K562 (cell line): ENCODE data around the gene CNNM3.

Experiments
- ARID1B ChIP-seq: fragments of 450-650 bp; IDR thresholded peaks from 2 replicates; pipeline ENCODE4 v1.6.1; 2016; ENCODE audit warnings: antibody characterized with exemption, mild to moderate bottlenecking, inconsistent platforms
- EZH2 ChIP-seq: IDR thresholded peaks from 2 replicates; pipeline ENCODE4 v1.6.1; 2012; ENCODE audit warnings: low read depth, mild to moderate bottlenecking, inconsistent platforms, low read length, borderline replicate concordance
- GABPB1 ChIP-seq: sonication (generic); formaldehyde crosslinking; IDR thresholded peaks from 2 replicates; pipeline ENCODE4 v1.8.0; 2022; ENCODE audit warnings: mild to moderate bottlenecking, missing genetic modification reagents
- JUN ChIP-seq, 2 experiments: sonication (generic) in 1 of 2; formaldehyde crosslinking in 1 of 2; IDR thresholded peaks; 2 replicates each; pipeline versions ENCODE4 v1.6.1 to v1.8.0; 2012 to 2022; ENCODE audit warnings: borderline replicate concordance in 2 of 2, mild to moderate bottlenecking in 2 of 2, improper control_type of control experiment in 1 of 2, low read depth in 1 of 2, low read length in 1 of 2, missing genetic modification reagents in 1 of 2
- PHF20 ChIP-seq: fragments of 450-650 bp; IDR thresholded peaks from 2 replicates; pipeline ENCODE4 v1.6.1; 2018; ENCODE audit not compliant: partially characterized antibody
- RBBP5 ChIP-seq: fragments of 200-600 bp; sonication (generic); IDR thresholded peaks from 2 replicates; pipeline ENCODE4 v1.6.1; 2012; ENCODE audit warnings: borderline replicate concordance, mild to moderate bottlenecking, low read length, control low read depth, inconsistent platforms; ENCODE audit not compliant: insufficient read depth, poor library complexity, severe bottlenecking
- RFX5 ChIP-seq: IDR thresholded peaks from 2 replicates; pipeline ENCODE4 v1.6.1; 2011; ENCODE audit warnings: low read depth, mild to moderate bottlenecking, improper control_type of control experiment, low read length
- SMAD4 ChIP-seq: fragments of 250-450 bp; sonication (Bioruptor Pico); conservative IDR thresholded peaks from 2 replicates; pipeline ENCODE4 v1.8.0; 2021; ENCODE audit warnings: inconsistent platforms, mild to moderate bottlenecking, moderate library complexity
- TAF1 ChIP-seq: IDR thresholded peaks from 2 replicates; pipeline ENCODE4 v1.6.1; 2011; ENCODE audit warnings: mild to moderate bottlenecking, low read length, moderate library complexity; ENCODE audit not compliant: insufficient read depth, control insufficient read depth, severe bottlenecking; ENCODE audit errors: extremely low read depth
- TEAD1 ChIP-seq, 2 experiments: fragments of 450-650 bp in 1 of 2; sonication (generic) in 1 of 2; formaldehyde crosslinking; IDR thresholded peaks; 2 replicates each; pipeline versions ENCODE4 v1.4.0 to v1.8.0; 2020 to 2022; ENCODE audit warnings: mild to moderate bottlenecking in 2 of 2, missing genetic modification reagents in 1 of 2
- ZEB2 ChIP-seq: fragments of 450-650 bp; IDR thresholded peaks from 2 replicates; pipeline ENCODE4 v1.6.1; 2016
- ZNF121 ChIP-seq: sonication (generic); formaldehyde crosslinking; conservative IDR thresholded peaks from 2 replicates; pipeline ENCODE4 v1.8.0; 2022; ENCODE audit warnings: missing genetic modification reagents
- TF ChIP-seq, protein P1 (sequence below): sonication (generic); formaldehyde crosslinking; IDR thresholded peaks from 2 replicates; pipeline ENCODE4 v1.9.0; 2022; ENCODE audit warnings: mild to moderate bottlenecking, missing genetic modification reagents

DNA sequence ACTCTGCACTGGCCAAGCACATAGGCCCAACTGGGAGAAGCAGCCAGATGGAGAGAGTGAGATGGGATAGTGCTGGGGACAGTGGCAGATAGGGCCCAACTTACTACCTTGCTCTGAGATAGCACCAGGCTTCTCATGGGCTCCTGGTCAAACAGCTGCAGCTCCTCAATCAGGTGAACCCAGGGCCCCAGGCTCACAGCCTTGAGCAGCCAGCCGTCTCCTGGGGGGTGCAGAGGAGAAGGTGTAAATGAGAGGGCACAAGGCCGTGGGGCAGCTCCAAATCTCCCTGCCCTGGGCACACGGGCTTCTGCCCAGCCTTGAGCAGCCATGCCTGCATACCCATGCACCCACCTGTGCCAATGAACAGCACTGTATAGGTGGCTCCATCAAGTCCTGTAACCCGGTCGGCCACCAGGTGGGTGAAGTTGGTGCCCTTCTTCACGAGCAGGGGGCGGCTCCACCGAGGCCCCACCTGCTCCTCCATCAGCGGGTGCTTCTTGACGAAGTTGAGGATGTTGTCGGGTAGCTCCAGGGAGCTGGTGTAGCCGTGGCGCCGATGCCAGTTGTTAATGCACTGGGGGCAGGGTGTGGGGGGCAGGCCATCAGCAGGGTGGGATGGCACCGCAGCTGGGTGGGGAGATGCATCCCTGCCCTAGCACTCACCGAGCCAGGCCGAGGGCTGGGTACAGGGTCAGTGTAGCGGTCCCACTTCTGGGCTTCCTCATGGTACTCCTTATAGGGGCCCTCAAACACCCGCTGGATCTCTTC lies 47.7 kb downstream of the CNNM3 start:
- TF ChIP-seq ZEB2 (no peak), GABPB1 (no peak), TAF1 (no peak), RFX5 (no peak), EZH2 (no peak), ARID1B (no peak), RBBP5 (no peak), SMAD4 (no peak), PHF20 (no peak), JUN (IDR thresholded peaks at IDR 0.05; ENCODE audit: borderline replicate concordance, low read depth, low read length) (no peak), JUN (CRISPR knock-in tag; IDR thresholded peaks at IDR 0.05; ENCODE audit: borderline replicate concordance) (no peak), TEAD1 (CRISPR knock-in tag; IDR thresholded peaks at IDR 0.05) (no peak), ZNF121 (no peak)
- TF ChIP-seq, protein P1, sequence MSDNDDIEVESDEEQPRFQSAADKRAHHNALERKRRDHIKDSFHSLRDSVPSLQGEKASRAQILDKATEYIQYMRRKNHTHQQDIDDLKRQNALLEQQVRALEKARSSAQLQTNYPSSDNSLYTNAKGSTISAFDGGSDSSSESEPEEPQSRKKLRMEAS (CRISPR knock-in tag) = no peak
